Measurements from ENCODE around the gene WDR76. TPM values are rescaled to one million over a fixed set of nuclear protein-coding genes. Genes with fewer than 3 reads are reported as not detected.

WDR76 gene
- total RNA-seq, 1 experiment from 2014 or later, result 11.5 TPM

- Mint-ChIP-seq H3K9me3 (ENCODE audit: low read depth, unreplicated experiment) (no peaks in the 10 kb centered on the region), H3K4me1 (ENCODE audit: low read depth, unreplicated experiment) (peaks cover 46% of the 10 kb centered on the region), H3K27ac (ENCODE audit: unreplicated experiment) (no peak overlapping the region), H3K4me3 (ENCODE audit: low read depth, unreplicated experiment) (no peak overlapping the region), H3K27me3 (ENCODE audit: unreplicated experiment) (no peaks in the 10 kb centered on the region), H3K36me3 (ENCODE audit: insufficient read depth, unreplicated experiment) (peaks cover 48% of the 10 kb centered on the region)
- BruUV-seq (replicated peaks), result no TSS peak
- no peak for TF ChIP-seq CTCF (IDR thresholded peaks at IDR 0.05; ENCODE audit: unreplicated experiment)
- DNase-seq, result no peak
- CTCF ChIA-PET, result interaction anchor here (0.9 kb wide), 1 partner anchor 12 kb away, joined by 5 read pairs; no protein-coding TSS in a partner anchor
- intact Hi-C loops (cut with micrococcal nuclease; ENCODE audit: unreplicated experiment), result no loop called here
These were observed 31.6 kb upstream of the WDR76 start for GRCh38 chr15:43795197-43795596.

GRCh38 chr15:43795997-43796396 is 30.8 kb upstream of the WDR76 start:
- Mint-ChIP-seq H3K9me3 (ENCODE audit: low read depth, unreplicated experiment) (no peaks in the 10 kb centered on the region), H3K27ac (ENCODE audit: unreplicated experiment) (no peak overlapping the region)
- CTCF ChIA-PET, result interaction anchor here (0.9 kb wide), 1 partner anchor 13 kb away, joined by 5 read pairs; no protein-coding TSS in a partner anchor

GRCh38 chr15:43796566-43796965 is 30.2 kb upstream of the WDR76 start:
- no TSS peak for BruUV-seq (replicated peaks)
- peaks cover 56% of the 10 kb centered on the region for H3K4me1 Mint-ChIP-seq (ENCODE audit: low read depth, unreplicated experiment)

More at GRCh38 chr15:43795997-43796396, 30.8 kb upstream of the WDR76 start:
- intact Hi-C loops (cut with micrococcal nuclease; ENCODE audit: unreplicated experiment), result no loop called here
- H3K4me1 Mint-ChIP-seq (ENCODE audit: low read depth, unreplicated experiment), result peaks cover 51% of the 10 kb centered on the region
- H3K27me3 Mint-ChIP-seq (ENCODE audit: unreplicated experiment), result no peaks in the 10 kb centered on the region
- TF ChIP-seq CTCF (IDR thresholded peaks at IDR 0.05; ENCODE audit: unreplicated experiment), result no peak
- DNase-seq, result no peak
- H3K36me3 Mint-ChIP-seq (ENCODE audit: insufficient read depth, unreplicated experiment), result peaks cover 56% of the 10 kb centered on the region
- H3K4me3 Mint-ChIP-seq (ENCODE audit: low read depth, unreplicated experiment), result no peak overlapping the region
- BruUV-seq (replicated peaks), result no TSS peak

GRCh38 chr15:43799209-43799944 is 27.4 kb upstream of the WDR76 start:
- Mint-ChIP-seq H3K4me1 (ENCODE audit: low read depth, unreplicated experiment) (peaks cover 45% of the 10 kb centered on the region), H3K27me3 (ENCODE audit: unreplicated experiment) (no peaks in the 10 kb centered on the region), H3K36me3 (ENCODE audit: insufficient read depth, unreplicated experiment) (peaks cover 36% of the 10 kb centered on the region), H3K4me3 (ENCODE audit: low read depth, unreplicated experiment) (peak overlapping the region; percentile 95), H3K27ac (ENCODE audit: unreplicated experiment) (peak overlapping the region; percentile 78), H3K9me3 (ENCODE audit: low read depth, unreplicated experiment) (no peaks in the 10 kb centered on the region)
- no TSS peak for BruUV-seq (replicated peaks)
- DNase-seq, result no peak
- CTCF ChIA-PET, result no interaction called here
- intact Hi-C loops (cut with micrococcal nuclease; ENCODE audit: unreplicated experiment), result no loop called here
- TF ChIP-seq CTCF (IDR thresholded peaks at IDR 0.05; ENCODE audit: unreplicated experiment), result no peak

More at GRCh38 chr15:43796566-43796965, 30.2 kb upstream of the WDR76 start:
- Mint-ChIP-seq H3K27me3 (ENCODE audit: unreplicated experiment) (no peaks in the 10 kb centered on the region), H3K36me3 (ENCODE audit: insufficient read depth, unreplicated experiment) (peaks cover 62% of the 10 kb centered on the region), H3K4me3 (ENCODE audit: low read depth, unreplicated experiment) (no peak overlapping the region), H3K9me3 (ENCODE audit: low read depth, unreplicated experiment) (no peaks in the 10 kb centered on the region), H3K27ac (ENCODE audit: unreplicated experiment) (no peak overlapping the region)
- DNase-seq, result no peak
- intact Hi-C loops (cut with micrococcal nuclease; ENCODE audit: unreplicated experiment), result no loop called here
- no peak for TF ChIP-seq CTCF (IDR thresholded peaks at IDR 0.05; ENCODE audit: unreplicated experiment)
- CTCF ChIA-PET, result interaction anchor here (1.2 kb wide), 1 partner anchor 28 kb away, joined by 3 read pairs; the partner anchor contains the start of gene MFAP1

Measured in Calu3 (cell line).